Trophoblast cell (in vitro differentiated cells and primary cell): ENCODE results near the gene SULT1C2.

Source experiments
- DNase-seq, 2 donors: peaks; one replicate each; pipeline ENCODE4 v3.0.0-alpha.2; 2016
- H2AFZ ChIP-seq: 2 replicates; pipeline ENCODE4 v1.6.1; 2013; ENCODE audit warnings: low read length, moderate library complexity, mild to moderate bottlenecking; ENCODE audit not compliant: insufficient read depth, poor library complexity
- H2AK5ac ChIP-seq: 2 replicates; pipeline ENCODE4 v1.6.1; 2013; ENCODE audit warnings: mild to moderate bottlenecking, low read length
- H2BK120ac ChIP-seq: 2 replicates; pipeline ENCODE4 v1.6.1; 2013; ENCODE audit warnings: low read length, mild to moderate bottlenecking, moderate library complexity; ENCODE audit not compliant: insufficient read depth, poor library complexity
- H2BK12ac ChIP-seq: 2 replicates; pipeline ENCODE4 v1.6.1; 2013; ENCODE audit warnings: mild to moderate bottlenecking, low read length, moderate library complexity
- H2BK5ac ChIP-seq: 2 replicates; pipeline ENCODE4 v1.6.1; 2013; ENCODE audit warnings: low read length, low read depth, moderate library complexity, mild to moderate bottlenecking; ENCODE audit not compliant: poor library complexity
- H3K14ac ChIP-seq: 2 replicates; pipeline ENCODE4 v1.6.1; 2013; ENCODE audit warnings: mild to moderate bottlenecking, low read length
- H3K18ac ChIP-seq: 2 replicates; pipeline ENCODE4 v1.6.1; 2013; ENCODE audit warnings: mild to moderate bottlenecking, low read length
- H3K23ac ChIP-seq: 2 replicates; pipeline ENCODE4 v1.6.1; 2013; ENCODE audit warnings: low read length
- H3K27ac ChIP-seq: 2 replicates; pipeline ENCODE4 v1.5.1; 2013; ENCODE audit warnings: low read depth, mild to moderate bottlenecking, inconsistent platforms, low read length, moderate library complexity
- H3K27me3 ChIP-seq: 2 replicates; pipeline ENCODE4 v1.6.1; 2013; ENCODE audit warnings: inconsistent platforms, mild to moderate bottlenecking, low read length, moderate library complexity; ENCODE audit not compliant: insufficient read depth
- H3K36me3 ChIP-seq, 2 experiments: 1 replicate in 1 of 2; 2 replicates in 1 of 2; pipeline ENCODE4 v1.6.1; 2013; ENCODE audit warnings: low read length in 2 of 2, mild to moderate bottlenecking in 2 of 2, moderate library complexity in 1 of 2; ENCODE audit not compliant: insufficient read depth in 2 of 2, control insufficient read depth in 1 of 2
- H3K4ac ChIP-seq: 2 replicates; pipeline ENCODE4 v1.6.1; 2013; ENCODE audit warnings: low read depth, mild to moderate bottlenecking, low read length, moderate library complexity
- H3K4me1 ChIP-seq, 2 experiments: 1 replicate in 1 of 2; 2 replicates in 1 of 2; pipeline ENCODE4 v1.6.1; 2013; ENCODE audit warnings: low read length in 2 of 2, mild to moderate bottlenecking in 2 of 2, moderate library complexity in 1 of 2; ENCODE audit not compliant: insufficient read depth in 2 of 2, control insufficient read depth in 1 of 2
- H3K4me2 ChIP-seq: 2 replicates; pipeline ENCODE4 v1.6.1; 2013; ENCODE audit warnings: inconsistent platforms, mild to moderate bottlenecking, low read length, moderate library complexity
- H3K4me3 ChIP-seq: 2 replicates; pipeline ENCODE4 v1.5.1; 2013; ENCODE audit warnings: mild to moderate bottlenecking, low read depth, low read length, inconsistent platforms
- H3K79me1 ChIP-seq: one replicate; pipeline ENCODE4 v1.6.1; 2013; ENCODE audit warnings: low read length
- H3K79me2 ChIP-seq: 2 replicates; pipeline ENCODE4 v1.6.1; 2013; ENCODE audit warnings: low read length, mild to moderate bottlenecking; ENCODE audit not compliant: control insufficient read depth, insufficient read depth, poor library complexity
- H3K9ac ChIP-seq: 2 replicates; pipeline ENCODE4 v1.6.1; 2013; ENCODE audit warnings: mild to moderate bottlenecking, low read length
- H3K9me3 ChIP-seq: 2 replicates; pipeline ENCODE4 v1.6.1; 2013; ENCODE audit warnings: low read depth, mild to moderate bottlenecking, control low read depth, inconsistent platforms, low read length; ENCODE audit not compliant: insufficient read depth
- H4K12ac ChIP-seq: 2 replicates; pipeline ENCODE4 v1.6.1; 2013; ENCODE audit warnings: low read depth, mild to moderate bottlenecking, low read length, moderate library complexity
- H4K8ac ChIP-seq: 2 replicates; pipeline ENCODE4 v1.6.1; 2013; ENCODE audit warnings: low read depth, mild to moderate bottlenecking, low read length, moderate library complexity
- H4K91ac ChIP-seq: one replicate; pipeline ENCODE4 v1.6.1; 2013; ENCODE audit warnings: low read depth, mild to moderate bottlenecking, low read length, moderate library complexity
- WGBS: extraction: QIAGEN DNeasy Blood & Tissue Kit; methylation state at CpG from one replicate; pipeline ENCODE4 v1.1.7; 2013; ENCODE audit warnings: missing lambda C conversion rate; ENCODE audit not compliant: insufficient read length, insufficient coverage; ENCODE audit errors: extremely low coverage; 5-methylcytosine and 5-hydroxymethylcytosine counted together

SULT1C2 gene

GRCh38 chr2:108301558-108301957 is 12.9 kb downstream of the SULT1C2 start:
- no peak overlapping the region for H3K27ac ChIP-seq
- WGBS = no CpG with 5 or more reads among the region's 7 CpGs
- no peak overlapping the region for H2AFZ ChIP-seq

DNA sequence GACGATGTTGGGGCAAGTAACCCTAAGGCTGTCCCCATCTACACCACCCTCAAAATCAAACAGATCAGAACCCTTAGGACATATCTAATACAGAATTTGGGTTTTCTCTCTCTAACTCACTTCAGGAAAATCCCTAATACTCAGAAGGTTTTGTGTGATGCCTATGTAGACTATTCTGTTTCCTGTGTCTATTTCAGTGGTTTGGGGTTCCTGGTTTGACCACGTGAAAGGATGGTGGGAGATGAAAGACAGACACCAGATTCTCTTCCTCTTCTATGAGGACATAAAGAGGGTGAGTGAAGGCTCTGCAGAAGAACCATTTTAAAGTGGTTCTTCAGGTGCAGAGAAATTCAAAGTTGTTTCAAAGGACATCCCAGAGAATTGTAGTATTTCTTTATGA is 16.3 kb downstream of the SULT1C2 start:
- no CpG with 5 or more reads among the region's 2 CpGs for WGBS
- no peak overlapping the region for H2BK120ac ChIP-seq

More at GRCh38 chr2:108301558-108301957, 12.9 kb downstream of the SULT1C2 start:
- no peak overlapping the region for H4K12ac ChIP-seq
- no peak overlapping the region for H2BK5ac ChIP-seq
- H3K4ac ChIP-seq = no peak overlapping the region
- no peak overlapping the region for H3K18ac ChIP-seq
- no peaks in the 10 kb centered on the region for H3K36me3 ChIP-seq
- H2AK5ac ChIP-seq = no peak overlapping the region
- no peaks in the 10 kb centered on the region for H3K4me1 ChIP-seq
- H3K9me3 ChIP-seq = no peaks in the 10 kb centered on the region
- no peak overlapping the region for H3K9ac ChIP-seq
- no peaks in the 10 kb centered on the region for H3K79me1 ChIP-seq
- H4K91ac ChIP-seq = no peak overlapping the region
- no peak overlapping the region for H3K14ac ChIP-seq
- H4K8ac ChIP-seq = no peak overlapping the region
- no peak overlapping the region for H3K23ac ChIP-seq
- no peak overlapping the region for H3K4me3 ChIP-seq
- H2BK12ac ChIP-seq = no peak overlapping the region
- no peaks in the 10 kb centered on the region for H3K79me2 ChIP-seq
- H3K27me3 ChIP-seq = no peaks in the 10 kb centered on the region
- H2BK120ac ChIP-seq = no peak overlapping the region
- DNase-seq = no peak
- no peak overlapping the region for H3K4me2 ChIP-seq

GRCh38 chr2:108305901-108306300 is 17.2 kb downstream of the SULT1C2 start:
- Histone ChIP-seq H3K18ac (no peak overlapping the region), H4K8ac (no peak overlapping the region), H3K23ac (no peak overlapping the region), H3K79me1 (no peaks in the 10 kb centered on the region), H2BK12ac (no peak overlapping the region), H3K14ac (no peak overlapping the region), H3K4me3 (no peak overlapping the region), H2BK5ac (no peak overlapping the region), H3K36me3 (no peaks in the 10 kb centered on the region), H3K27me3 (no peaks in the 10 kb centered on the region), H3K4me2 (no peak overlapping the region), H3K4me1 (no peaks in the 10 kb centered on the region), H3K9ac (no peak overlapping the region), H4K12ac (no peak overlapping the region), H4K91ac (no peak overlapping the region), H3K27ac (no peak overlapping the region), H3K9me3 (no peaks in the 10 kb centered on the region), H3K4ac (no peak overlapping the region), H3K79me2 (no peaks in the 10 kb centered on the region), H2AFZ (no peak overlapping the region), H2BK120ac (no peak overlapping the region), H2AK5ac (no peak overlapping the region)
- WGBS = no CpG with 5 or more reads among the region's 2 CpGs
- DNase-seq = no peak

More for the DNA sequence above, 16.3 kb downstream of the SULT1C2 start:
- H3K27ac ChIP-seq = no peak overlapping the region
- no peak overlapping the region for H3K18ac ChIP-seq
- no peaks in the 10 kb centered on the region for H3K79me1 ChIP-seq
- no peak overlapping the region for H2AFZ ChIP-seq
- H4K8ac ChIP-seq = no peak overlapping the region
- H2AK5ac ChIP-seq = no peak overlapping the region
- H3K9me3 ChIP-seq = no peaks in the 10 kb centered on the region
- no peak overlapping the region for H3K4me2 ChIP-seq
- no peaks in the 10 kb centered on the region for H3K27me3 ChIP-seq
- no peak overlapping the region for H2BK12ac ChIP-seq
- no peak overlapping the region for H3K9ac ChIP-seq
- H4K12ac ChIP-seq = no peak overlapping the region
- no peak for DNase-seq
- no peak overlapping the region for H3K14ac ChIP-seq
- no peaks in the 10 kb centered on the region for H3K79me2 ChIP-seq
- H3K4ac ChIP-seq = no peak overlapping the region
- H2BK5ac ChIP-seq = no peak overlapping the region
- no peak overlapping the region for H4K91ac ChIP-seq
- H3K36me3 ChIP-seq = no peaks in the 10 kb centered on the region
- no peaks in the 10 kb centered on the region for H3K4me1 ChIP-seq
- no peak overlapping the region for H3K23ac ChIP-seq
- no peak overlapping the region for H3K4me3 ChIP-seq

- H4K91ac ChIP-seq = no peak overlapping the region
- H3K79me2 ChIP-seq = no peaks in the 10 kb centered on the region
- no peak overlapping the region for H3K4me2 ChIP-seq
- H2BK12ac ChIP-seq = no peak overlapping the region
- H2BK120ac ChIP-seq = no peak overlapping the region
- H3K9ac ChIP-seq = no peak overlapping the region
- H4K8ac ChIP-seq = no peak overlapping the region
- no peaks in the 10 kb centered on the region for H3K79me1 ChIP-seq
- H3K4ac ChIP-seq = no peak overlapping the region
- H3K4me3 ChIP-seq = no peak overlapping the region
- H3K18ac ChIP-seq = no peak overlapping the region
- no peak overlapping the region for H3K14ac ChIP-seq
- no peaks in the 10 kb centered on the region for H3K4me1 ChIP-seq
- no peak overlapping the region for H2AK5ac ChIP-seq
- H3K9me3 ChIP-seq = peaks cover 3% of the 10 kb centered on the region
- no peaks in the 10 kb centered on the region for H3K27me3 ChIP-seq
- H3K23ac ChIP-seq = no peak overlapping the region
- no peaks in the 10 kb centered on the region for H3K36me3 ChIP-seq
- no peak overlapping the region for H4K12ac ChIP-seq
- DNase-seq = no peak
- H3K27ac ChIP-seq = no peak overlapping the region
- no peak overlapping the region for H2BK5ac ChIP-seq
- no peak overlapping the region for H2AFZ ChIP-seq
Observed at GRCh38 chr2:108309903-108310302, 21.2 kb downstream of the SULT1C2 start.
